HepG2 (cell line): ENCODE measurements around the gene SLC5A10. TPM values are rescaled to one million over a fixed set of nuclear protein-coding genes. Genes with fewer than 3 reads are reported as not detected.

Source experiments
- ARHGAP35 ChIP-seq: sonication (generic); formaldehyde crosslinking; IDR thresholded peaks from 2 replicates; pipeline ENCODE4 v1.9.0; 2022; ENCODE audit warnings: mild to moderate bottlenecking, inconsistent platforms, moderate library complexity, missing genetic modification reagents, borderline replicate concordance
- ATF3 ChIP-seq: sonication (generic); formaldehyde crosslinking; IDR thresholded peaks from 2 replicates; pipeline ENCODE4 v1.4.0; 2020; ENCODE audit warnings: missing genetic modification reagents
- CREB3 ChIP-seq: sonication (generic); formaldehyde crosslinking; IDR thresholded peaks from 2 replicates; pipeline ENCODE4 v1.5.0; 2020; ENCODE audit warnings: missing genetic modification reagents
- CREM ChIP-seq, 2 experiments: sonication (generic) in 1 of 2; formaldehyde crosslinking in 1 of 2; IDR thresholded peaks; 2 replicates each; pipeline versions ENCODE4 v1.4.0 to v1.6.1; 2016 to 2020; ENCODE audit warnings: antibody characterized with exemption in 1 of 2, mild to moderate bottlenecking in 1 of 2, missing genetic modification reagents in 1 of 2
- HNF1B ChIP-seq: sonication (generic); formaldehyde crosslinking; IDR thresholded peaks from 2 replicates; pipeline ENCODE4 v1.5.1; 2020; ENCODE audit warnings: mild to moderate bottlenecking, moderate library complexity, missing genetic modification reagents
- JUN ChIP-seq: sonication (generic); formaldehyde crosslinking; IDR thresholded peaks from 2 replicates; pipeline ENCODE4 v1.4.0; 2020; ENCODE audit warnings: mild to moderate bottlenecking, missing genetic modification reagents
- KDM5B ChIP-seq: sonication (generic); formaldehyde crosslinking; IDR thresholded peaks from 2 replicates; pipeline ENCODE4 v1.4.0; 2020; ENCODE audit warnings: missing genetic modification reagents, mild to moderate bottlenecking, borderline replicate concordance
- MTF2 ChIP-seq: sonication (generic); formaldehyde crosslinking; IDR thresholded peaks from 2 replicates; pipeline ENCODE4 v1.5.0; 2020; ENCODE audit warnings: missing genetic modification reagents, borderline replicate concordance
- SOX5 ChIP-seq: IDR thresholded peaks from 2 replicates; pipeline ENCODE4 v1.6.1; 2016; ENCODE audit warnings: borderline replicate concordance
- TBP ChIP-seq: sonication (generic); formaldehyde crosslinking; IDR thresholded peaks from 2 replicates; pipeline ENCODE4 v1.5.0; 2020; ENCODE audit warnings: missing genetic modification reagents
- THAP9 ChIP-seq: sonication (generic); formaldehyde crosslinking; IDR thresholded peaks from 2 replicates; pipeline ENCODE4; 2020; ENCODE audit warnings: missing genetic modification reagents, mild to moderate bottlenecking, borderline replicate concordance
- ZNF225 ChIP-seq: sonication (generic); formaldehyde crosslinking; IDR thresholded peaks from 2 replicates; pipeline ENCODE4 v1.4.0; 2020; ENCODE audit warnings: mild to moderate bottlenecking, missing genetic modification reagents
- ZNF280D ChIP-seq: sonication (generic); formaldehyde crosslinking; IDR thresholded peaks from 2 replicates; pipeline ENCODE4 v1.5.1; 2020; ENCODE audit warnings: mild to moderate bottlenecking, missing genetic modification reagents
- ZNF34 ChIP-seq: sonication (generic); formaldehyde crosslinking; IDR thresholded peaks from 2 replicates; pipeline ENCODE4 v1.4.0; 2020; ENCODE audit warnings: mild to moderate bottlenecking, missing genetic modification reagents, borderline replicate concordance
- ZNF496 ChIP-seq: sonication (generic); formaldehyde crosslinking; IDR thresholded peaks from 2 replicates; pipeline ENCODE4 v1.8.1; 2023; ENCODE audit warnings: mild to moderate bottlenecking, moderate library complexity, missing genetic modification reagents; ENCODE audit not compliant: insufficient replicate concordance
- ZNF512B ChIP-seq: sonication (generic); formaldehyde crosslinking; IDR thresholded peaks from 2 replicates; pipeline ENCODE4 v1.5.1; 2020; ENCODE audit warnings: missing genetic modification reagents, mild to moderate bottlenecking, borderline replicate concordance
- ZNF891 ChIP-seq: sonication (generic); formaldehyde crosslinking; IDR thresholded peaks from 2 replicates; pipeline ENCODE4 v1.5.0; 2020; ENCODE audit warnings: mild to moderate bottlenecking, missing genetic modification reagents
- polyA plus RNA-seq, 8 experiments: library from polyadenylated mRNA; depleted of rRNA in 3 of 8; stranded (reverse) in 7 of 8; unstranded in 1 of 8; fragments of >200 nt; fragmentation: Illumina TruSeq in 4 of 8; extraction: Trizol in 4 of 8; gene quantifications; 2 replicates each; pipeline versions ENCODE4 v1.2.1 to v1.2.3, GENCODE V29; 2011 to 2016; ENCODE audit warnings: low read depth in 4 of 8, missing spikeins in 1 of 8, mixed read lengths in 1 of 8; ENCODE audit not compliant: insufficient read depth in 1 of 8
- total RNA-seq, 5 experiments: library from RNA; depleted of rRNA; stranded (reverse); fragments of >200 nt; fragmentation: Illumina TruSeq; extraction: Trizol; gene quantifications; 2 replicates each; pipeline ENCODE4 v1.2.3, GENCODE V29; 2016; ENCODE audit warnings: low read depth in 1 of 5

The SLC5A10 gene
- total and polyA plus RNA-seq, 2 of the 13 experiments (the other 11 are each of a cell fraction or from before 2014, with no cell fraction given), result 0.05 TPM; not detected in 1

- TF ChIP-seq ZNF280D (CRISPR knock-in tag), result no peak
- no peak for TF ChIP-seq ZNF225 (CRISPR knock-in tag)
- no peak for TF ChIP-seq HNF1B (CRISPR knock-in tag)
- TF ChIP-seq JUN, result peak; percentile 61; the same call in 1 of the 2 replicates
- no peak for TF ChIP-seq THAP9 (CRISPR knock-in tag)
- TF ChIP-seq ATF3 (CRISPR knock-in tag), result no peak
- TF ChIP-seq ARHGAP35 (CRISPR knock-in tag), result no peak
- no peak for TF ChIP-seq ZNF496 (CRISPR knock-in tag)
- TF ChIP-seq ZNF512B (CRISPR knock-in tag), result no peak
- TF ChIP-seq ZNF34 (CRISPR knock-in tag), result no peak
- TF ChIP-seq TBP, result no peak
- TF ChIP-seq SOX5 (CRISPR knock-in tag), result no peak
- no peak for TF ChIP-seq ZNF891
- no peak for TF ChIP-seq CREM (IDR thresholded peaks at IDR 0.05)
- no peak for TF ChIP-seq CREM (CRISPR knock-in tag; IDR thresholded peaks at IDR 0.05)
- TF ChIP-seq CREB3 (CRISPR knock-in tag), result no peak
- no peak for TF ChIP-seq KDM5B
- TF ChIP-seq MTF2 (CRISPR knock-in tag), result no peak
Observed at GRCh38 chr17:19015428-19015827, 63.5 kb downstream of the SLC5A10 start (continued).
